ENCODE measurements around the gene SBDS.
A peak's percentile ranks its signal among the peaks of the same experiment; 100 is the strongest.
"Not testable (repeated sequence)": the region's sequence is repeated elsewhere in the genome, so short reads cannot be mapped to it uniquely, and the experiment has no call there.

SBDS gene

GRCh38 chr7:67019562-67020390 is 24.4 kb upstream of the SBDS start:
- H3K4me3 ChIP-seq (ENCODE audit: low read depth, low read length): no peak overlapping the region
- no peak for DNase-seq (ENCODE audit: low read depth)
- no peak for TF ChIP-seq CTCF (IDR thresholded peaks at IDR 0.05; ENCODE audit: insufficient read depth, low read depth, low read length, missing control alignments)

- no peak for DNase-seq (ENCODE audit: low read depth)
- no peak for TF ChIP-seq CTCF (IDR thresholded peaks at IDR 0.05; ENCODE audit: insufficient read depth, low read depth, low read length, missing control alignments)
- no peak overlapping the region for H3K4me3 ChIP-seq (ENCODE audit: low read depth, low read length)
These were observed 23.6 kb upstream of the SBDS start for GRCh38 chr7:67018940-67019339.

GRCh38 chr7:67017971-67018370 is 22.6 kb upstream of the SBDS start:
- DNase-seq (ENCODE audit: low read depth); H3K4me3 ChIP-seq (ENCODE audit: low read depth, low read length): not testable (repeated sequence)

- H3K4me3 ChIP-seq (ENCODE audit: low read depth, low read length); DNase-seq (ENCODE audit: low read depth): not testable (repeated sequence)
These were observed 18.8 kb upstream of the SBDS start for GRCh38 chr7:67014076-67014622.

GRCh38 chr7:67009677-67010076 is 14.3 kb upstream of the SBDS start:
- not testable (repeated sequence) for H3K4me3 ChIP-seq (ENCODE audit: low read depth, low read length); DNase-seq (ENCODE audit: low read depth)

GRCh38 chr7:67008260-67008659 is 12.9 kb upstream of the SBDS start:
- no peak for DNase-seq (ENCODE audit: low read depth)
- no peak for TF ChIP-seq CTCF (IDR thresholded peaks at IDR 0.05; ENCODE audit: insufficient read depth, low read depth, low read length, missing control alignments)
- H3K4me3 ChIP-seq (ENCODE audit: low read depth, low read length): no peak overlapping the region

- H3K4me3 ChIP-seq (ENCODE audit: low read depth, low read length): no peak overlapping the region
- DNase-seq (ENCODE audit: low read depth): no peak
- TF ChIP-seq CTCF (IDR thresholded peaks at IDR 0.05; ENCODE audit: insufficient read depth, low read depth, low read length, missing control alignments): no peak
These were observed 11.6 kb upstream of the SBDS start for GRCh38 chr7:67006965-67007364.

- DNase-seq (ENCODE audit: low read depth); H3K4me3 ChIP-seq (ENCODE audit: low read depth, low read length): not testable (repeated sequence)
These were observed 8.8 kb upstream of the SBDS start for GRCh38 chr7:67004145-67004544.

- peak; percentile 11 for TF ChIP-seq CTCF (IDR thresholded peaks at IDR 0.05; ENCODE audit: insufficient read depth, low read depth, low read length, missing control alignments)
- DNase-seq (ENCODE audit: low read depth); H3K4me3 ChIP-seq (ENCODE audit: low read depth, low read length): not testable (repeated sequence)
These were observed 5.3 kb upstream of the SBDS start for GRCh38 chr7:67000601-67001258.

GRCh38 chr7:66996444-66997191 is 1.2 kb upstream of the SBDS start, which contains the start of gene TYW1:
TYW1 (plus strand) TSS chr7:66996833; CDS start chr7:66996979, 146 bp downstream.
- H3K4me3 ChIP-seq (ENCODE audit: low read depth, low read length): peak within 1 kb of the TSS; percentile 97
- peak; percentile 98 for DNase-seq (ENCODE audit: low read depth)

Data from GM12865 (cell line).